B cell (primary cell): ENCODE results near the gene SPOCK1.

Source experiments
- CTCF ChIP-seq: fragments of 200-600 bp; IDR thresholded peaks from one replicate; pipeline ENCODE4 v1.8.0; 2022; ENCODE audit warnings: antibody characterized with exemption, mild to moderate bottlenecking
- EZH2 ChIP-seq: IDR thresholded peaks from 2 replicates; pipeline ENCODE4 v1.6.1; 2012; ENCODE audit warnings: borderline replicate concordance, low read depth, mild to moderate bottlenecking, moderate library complexity, low read length; ENCODE audit not compliant: insufficient read depth, poor library complexity, severe bottlenecking

GRCh38 chr5:137036640-137037039, 462.5 kb downstream of the SPOCK1 start:
- TF ChIP-seq CTCF: no peak
- TF ChIP-seq EZH2: no peak
